HepG2 (cell line): ENCODE measurements around the gene RNPEPL1. TPM values are rescaled to one million over a fixed set of nuclear protein-coding genes. Genes with fewer than 3 reads are reported as not detected.

Experiments used
- ARHGAP35 ChIP-seq: sonication (generic); formaldehyde crosslinking; IDR thresholded peaks from 2 replicates; pipeline ENCODE4 v1.9.0; 2022; ENCODE audit warnings: mild to moderate bottlenecking, inconsistent platforms, moderate library complexity, missing genetic modification reagents, borderline replicate concordance
- ATF1 ChIP-seq: IDR thresholded peaks from 2 replicates; pipeline ENCODE4 v1.6.1; 2016; ENCODE audit warnings: mild to moderate bottlenecking, control low read depth
- CBX1 ChIP-seq: IDR thresholded peaks from one replicate; pipeline ENCODE4 v1.6.1; 2016; ENCODE audit warnings: antibody characterized with exemption, low read depth
- ESRRA ChIP-seq: sonication (generic); formaldehyde crosslinking; IDR thresholded peaks from 2 replicates; pipeline ENCODE4 v1.5.1; 2020; ENCODE audit warnings: mild to moderate bottlenecking, low read depth, missing genetic modification reagents
- GTF2F1 ChIP-seq: fragments of 150-350 bp; IDR thresholded peaks from 2 replicates; pipeline ENCODE4 v1.6.1; 2014; ENCODE audit warnings: low read length
- HNRNPL ChIP-seq: fragments of 200-400 bp; formaldehyde crosslinking; IDR thresholded peaks from 2 replicates; pipeline ENCODE4 v1.6.1; 2017; ENCODE audit warnings: mild to moderate bottlenecking, low read depth, low read length
- HOXA3 ChIP-seq: sonication (generic); formaldehyde crosslinking; IDR thresholded peaks from 2 replicates; pipeline ENCODE4 v1.5.0; 2020; ENCODE audit warnings: missing genetic modification reagents
- ISX ChIP-seq: sonication (generic); formaldehyde crosslinking; conservative IDR thresholded peaks from 2 replicates; pipeline ENCODE4 v1.5.0; 2020; ENCODE audit warnings: missing genetic modification reagents
- MTF2 ChIP-seq: sonication (generic); formaldehyde crosslinking; IDR thresholded peaks from 2 replicates; pipeline ENCODE4 v1.5.0; 2020; ENCODE audit warnings: missing genetic modification reagents, borderline replicate concordance
- NRL ChIP-seq: sonication (generic); formaldehyde crosslinking; IDR thresholded peaks from 2 replicates; pipeline ENCODE4 v1.5.0; 2020; ENCODE audit warnings: missing genetic modification reagents, mild to moderate bottlenecking, moderate library complexity, borderline replicate concordance
- SATB2 ChIP-seq: sonication (generic); formaldehyde crosslinking; IDR thresholded peaks from 2 replicates; pipeline ENCODE4 v1.5.0; 2020; ENCODE audit warnings: missing genetic modification reagents
- SMC3 ChIP-seq: IDR thresholded peaks from 2 replicates; pipeline ENCODE4 v1.6.1; 2011; ENCODE audit warnings: low read length, improper control_type of control experiment
- TBL1XR1 ChIP-seq: fragments of 150-350 bp; IDR thresholded peaks from 2 replicates; pipeline ENCODE4 v1.6.1; 2014; ENCODE audit warnings: borderline replicate concordance, low read length; ENCODE audit not compliant: partially characterized antibody
- TEAD3 ChIP-seq: optimal IDR thresholded peaks from 2 replicates; pipeline ENCODE3; 2016; ENCODE audit warnings: borderline replicate concordance
- ZBTB7A ChIP-seq: sonication (generic); formaldehyde crosslinking; IDR thresholded peaks from 2 replicates; pipeline ENCODE4 v1.8.0; 2022; ENCODE audit warnings: mild to moderate bottlenecking, missing genetic modification reagents
- ZFP37 ChIP-seq: sonication (generic); formaldehyde crosslinking; IDR thresholded peaks from 2 replicates; pipeline ENCODE4 v1.4.0; 2020; ENCODE audit warnings: missing genetic modification reagents, borderline replicate concordance
- ZNF350 ChIP-seq: sonication (generic); formaldehyde crosslinking; IDR thresholded peaks from 2 replicates; pipeline ENCODE4 v1.4.0; 2020; ENCODE audit warnings: mild to moderate bottlenecking, low read depth, missing genetic modification reagents, borderline replicate concordance
- polyA plus RNA-seq, 8 experiments: library from polyadenylated mRNA; depleted of rRNA in 3 of 8; stranded (reverse) in 7 of 8; unstranded in 1 of 8; fragments of >200 nt; fragmentation: Illumina TruSeq in 4 of 8; extraction: Trizol in 4 of 8; gene quantifications; 2 replicates each; pipeline versions ENCODE4 v1.2.1 to v1.2.3, GENCODE V29; 2011 to 2016; ENCODE audit warnings: low read depth in 4 of 8, missing spikeins in 1 of 8, mixed read lengths in 1 of 8; ENCODE audit not compliant: insufficient read depth in 1 of 8
- total RNA-seq, 5 experiments: library from RNA; depleted of rRNA; stranded (reverse); fragments of >200 nt; fragmentation: Illumina TruSeq; extraction: Trizol; gene quantifications; 2 replicates each; pipeline ENCODE4 v1.2.3, GENCODE V29; 2016; ENCODE audit warnings: low read depth in 1 of 5
- TF ChIP-seq, protein P1 (sequence below): sonication (generic); formaldehyde crosslinking; IDR thresholded peaks from 2 replicates; pipeline ENCODE4 v1.9.0; 2021; ENCODE audit warnings: mild to moderate bottlenecking, missing genetic modification reagents
- TF ChIP-seq, protein P2 (sequence below): sonication (generic); formaldehyde crosslinking; IDR thresholded peaks from 2 replicates; pipeline ENCODE4 v1.4.0; 2020; ENCODE audit warnings: missing genetic modification reagents

Gene RNPEPL1
- total and polyA plus RNA-seq, 2 of the 13 experiments (the other 11 are each of a cell fraction or from before 2014, with no cell fraction given): 13.0 to 18.0 TPM

DNA sequence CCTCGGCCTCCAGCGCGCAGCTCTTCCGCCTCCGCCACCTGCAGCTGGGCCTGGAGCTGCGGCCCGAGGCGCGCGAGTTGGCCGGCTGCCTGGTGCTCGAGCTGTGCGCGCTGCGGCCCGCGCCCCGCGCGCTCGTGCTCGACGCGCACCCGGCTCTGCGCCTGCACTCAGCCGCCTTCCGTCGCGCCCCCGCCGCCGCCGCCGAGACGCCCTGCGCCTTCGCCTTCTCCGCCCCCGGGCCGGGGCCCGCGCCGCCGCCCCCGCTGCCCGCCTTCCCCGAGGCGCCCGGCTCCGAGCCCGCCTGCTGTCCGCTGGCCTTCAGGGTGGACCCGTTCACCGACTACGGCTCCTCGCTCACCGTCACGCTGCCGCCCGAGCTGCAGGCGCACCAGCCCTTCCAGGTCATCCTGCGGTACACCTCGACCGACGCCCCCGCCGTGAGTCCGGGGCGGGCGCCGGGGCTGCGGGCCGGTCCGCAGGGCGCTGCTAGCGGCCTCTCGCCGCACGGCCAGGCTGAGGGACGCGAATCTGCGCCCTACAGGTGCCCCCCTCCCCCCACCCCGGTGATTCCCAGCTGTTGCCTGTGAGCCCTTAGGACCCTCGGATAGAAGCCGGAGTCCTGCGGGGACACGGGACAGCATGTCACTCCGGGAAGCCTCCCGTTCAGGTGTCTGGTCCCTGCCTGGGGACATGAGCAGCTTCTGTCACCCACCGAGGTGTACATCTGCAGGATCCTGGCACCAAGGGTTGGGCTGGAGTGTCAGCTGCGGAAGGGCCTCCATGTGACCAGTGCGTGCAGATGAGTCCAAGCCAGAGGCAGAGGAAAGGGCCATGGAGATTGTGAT is 616 bp downstream of the RNPEPL1 start (continued):
- TF ChIP-seq, protein P1, sequence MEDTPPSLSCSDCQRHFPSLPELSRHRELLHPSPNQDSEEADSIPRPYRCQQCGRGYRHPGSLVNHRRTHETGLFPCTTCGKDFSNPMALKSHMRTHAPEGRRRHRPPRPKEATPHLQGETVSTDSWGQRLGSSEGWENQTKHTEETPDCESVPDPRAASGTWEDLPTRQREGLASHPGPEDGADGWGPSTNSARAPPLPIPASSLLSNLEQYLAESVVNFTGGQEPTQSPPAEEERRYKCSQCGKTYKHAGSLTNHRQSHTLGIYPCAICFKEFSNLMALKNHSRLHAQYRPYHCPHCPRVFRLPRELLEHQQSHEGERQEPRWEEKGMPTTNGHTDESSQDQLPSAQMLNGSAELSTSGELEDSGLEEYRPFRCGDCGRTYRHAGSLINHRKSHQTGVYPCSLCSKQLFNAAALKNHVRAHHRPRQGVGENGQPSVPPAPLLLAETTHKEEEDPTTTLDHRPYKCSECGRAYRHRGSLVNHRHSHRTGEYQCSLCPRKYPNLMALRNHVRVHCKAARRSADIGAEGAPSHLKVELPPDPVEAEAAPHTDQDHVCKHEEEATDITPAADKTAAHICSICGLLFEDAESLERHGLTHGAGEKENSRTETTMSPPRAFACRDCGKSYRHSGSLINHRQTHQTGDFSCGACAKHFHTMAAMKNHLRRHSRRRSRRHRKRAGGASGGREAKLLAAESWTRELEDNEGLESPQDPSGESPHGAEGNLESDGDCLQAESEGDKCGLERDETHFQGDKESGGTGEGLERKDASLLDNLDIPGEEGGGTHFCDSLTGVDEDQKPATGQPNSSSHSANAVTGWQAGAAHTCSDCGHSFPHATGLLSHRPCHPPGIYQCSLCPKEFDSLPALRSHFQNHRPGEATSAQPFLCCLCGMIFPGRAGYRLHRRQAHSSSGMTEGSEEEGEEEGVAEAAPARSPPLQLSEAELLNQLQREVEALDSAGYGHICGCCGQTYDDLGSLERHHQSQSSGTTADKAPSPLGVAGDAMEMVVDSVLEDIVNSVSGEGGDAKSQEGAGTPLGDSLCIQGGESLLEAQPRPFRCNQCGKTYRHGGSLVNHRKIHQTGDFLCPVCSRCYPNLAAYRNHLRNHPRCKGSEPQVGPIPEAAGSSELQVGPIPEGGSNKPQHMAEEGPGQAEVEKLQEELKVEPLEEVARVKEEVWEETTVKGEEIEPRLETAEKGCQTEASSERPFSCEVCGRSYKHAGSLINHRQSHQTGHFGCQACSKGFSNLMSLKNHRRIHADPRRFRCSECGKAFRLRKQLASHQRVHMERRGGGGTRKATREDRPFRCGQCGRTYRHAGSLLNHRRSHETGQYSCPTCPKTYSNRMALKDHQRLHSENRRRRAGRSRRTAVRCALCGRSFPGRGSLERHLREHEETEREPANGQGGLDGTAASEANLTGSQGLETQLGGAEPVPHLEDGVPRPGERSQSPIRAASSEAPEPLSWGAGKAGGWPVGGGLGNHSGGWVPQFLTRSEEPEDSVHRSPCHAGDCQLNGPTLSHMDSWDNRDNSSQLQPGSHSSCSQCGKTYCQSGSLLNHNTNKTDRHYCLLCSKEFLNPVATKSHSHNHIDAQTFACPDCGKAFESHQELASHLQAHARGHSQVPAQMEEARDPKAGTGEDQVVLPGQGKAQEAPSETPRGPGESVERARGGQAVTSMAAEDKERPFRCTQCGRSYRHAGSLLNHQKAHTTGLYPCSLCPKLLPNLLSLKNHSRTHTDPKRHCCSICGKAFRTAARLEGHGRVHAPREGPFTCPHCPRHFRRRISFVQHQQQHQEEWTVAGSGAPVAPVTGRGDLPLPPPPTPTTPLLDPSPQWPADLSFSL (CRISPR knock-in tag): no peak
- TF ChIP-seq ZFP37 (CRISPR knock-in tag) (no peak), SMC3 (no peak), NRL (CRISPR knock-in tag) (0 out of 2 replicates have a peak, but pooled peaks have one; percentile 4), HNRNPL (0 out of 2 replicates have a peak, but pooled peaks have one; percentile 53), ZBTB7A (CRISPR knock-in tag) (no peak), HOXA3 (peak; percentile 60; the same call in 1 of the 2 replicates), TBL1XR1 (no peak), CBX1 (no peak), ATF1 (CRISPR knock-in tag) (no peak), MTF2 (CRISPR knock-in tag) (no peak), ESRRA (no peak), ZNF350 (no peak), TEAD3 (no peak), SATB2 (no peak), ARHGAP35 (CRISPR knock-in tag) (peak; percentile 78; the same call in 1 of the 2 replicates), ISX (peak; percentile 86; the same call in 1 of the 2 replicates), GTF2F1 (no peak)
- TF ChIP-seq, protein P2, sequence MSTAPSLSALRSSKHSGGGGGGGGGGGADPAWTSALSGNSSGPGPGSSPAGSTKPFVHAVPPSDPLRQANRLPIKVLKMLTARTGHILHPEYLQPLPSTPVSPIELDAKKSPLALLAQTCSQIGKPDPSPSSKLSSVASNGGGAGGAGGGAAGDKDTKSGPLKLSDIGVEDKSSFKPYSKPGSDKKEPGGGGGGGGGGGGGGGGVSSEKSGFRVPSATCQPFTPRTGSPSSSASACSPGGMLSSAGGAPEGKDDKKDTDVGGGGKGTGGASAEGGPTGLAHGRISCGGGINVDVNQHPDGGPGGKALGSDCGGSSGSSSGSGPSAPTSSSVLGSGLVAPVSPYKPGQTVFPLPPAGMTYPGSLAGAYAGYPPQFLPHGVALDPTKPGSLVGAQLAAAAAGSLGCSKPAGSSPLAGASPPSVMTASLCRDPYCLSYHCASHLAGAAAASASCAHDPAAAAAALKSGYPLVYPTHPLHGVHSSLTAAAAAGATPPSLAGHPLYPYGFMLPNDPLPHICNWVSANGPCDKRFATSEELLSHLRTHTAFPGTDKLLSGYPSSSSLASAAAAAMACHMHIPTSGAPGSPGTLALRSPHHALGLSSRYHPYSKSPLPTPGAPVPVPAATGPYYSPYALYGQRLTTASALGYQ (CRISPR knock-in tag): no peak
